HG03060 (cell line): ENCODE results near the gene VPS13D.
"Not testable (repeated sequence)": the region's sequence is repeated elsewhere in the genome, so short reads cannot be mapped to it uniquely, and the experiment has no call there.

ENCODE experiments used
- ATAC-seq: cut with Tn5 transposase; IDR thresholded peaks from one replicate; pipeline ENCODE4 v1.9.1; 2021; ENCODE audit warnings: low read depth, moderate number of reproducible peaks; ENCODE audit not compliant: unreplicated experiment

The VPS13D gene

GRCh38 chr1:12458571-12458970, 228.7 kb downstream of the VPS13D start:
- ATAC-seq, result no peak

GRCh38 chr1:12460121-12460520, 230.3 kb downstream of the VPS13D start:
- no peak for ATAC-seq

GRCh38 chr1:12460911-12461621, 231.2 kb downstream of the VPS13D start:
- ATAC-seq, result no peak

GRCh38 chr1:12461754-12462153, 231.9 kb downstream of the VPS13D start:
- ATAC-seq, result no peak

GRCh38 chr1:12462586-12462985, 232.8 kb downstream of the VPS13D start:
- ATAC-seq, result no peak

- no peak for ATAC-seq
Observed at GRCh38 chr1:12464045-12464461, 234.2 kb downstream of the VPS13D start.

- no peak for ATAC-seq
Observed at GRCh38 chr1:12464598-12465056, 234.8 kb downstream of the VPS13D start.

- ATAC-seq, result no peak
Observed at GRCh38 chr1:12465126-12465525, 235.3 kb downstream of the VPS13D start.

- no peak for ATAC-seq
Observed at GRCh38 chr1:12466816-12467215, 237.0 kb downstream of the VPS13D start.

GRCh38 chr1:12467570-12468286, 237.9 kb downstream of the VPS13D start:
- ATAC-seq, result no peak

- ATAC-seq, result no peak
Observed at GRCh38 chr1:12468323-12468722, 238.5 kb downstream of the VPS13D start.

- no peak for ATAC-seq
Observed at GRCh38 chr1:12469493-12469892, 239.7 kb downstream of the VPS13D start.

- no peak for ATAC-seq
Observed at GRCh38 chr1:12469990-12470389, 240.2 kb downstream of the VPS13D start.

GRCh38 chr1:12470916-12471315, 241.1 kb downstream of the VPS13D start:
- not testable (repeated sequence) for ATAC-seq

- no peak for ATAC-seq
Observed at GRCh38 chr1:12472156-12472797, 242.4 kb downstream of the VPS13D start.

GRCh38 chr1:12472798-12473551, 243.1 kb downstream of the VPS13D start:
- ATAC-seq, result no peak

GRCh38 chr1:12473596-12474362, 243.9 kb downstream of the VPS13D start:
- no peak for ATAC-seq

GRCh38 chr1:12475101-12475500, 245.3 kb downstream of the VPS13D start:
- no peak for ATAC-seq

- no peak for ATAC-seq
Observed at GRCh38 chr1:12475530-12475934, 245.7 kb downstream of the VPS13D start.

- ATAC-seq, result no peak
Observed at GRCh38 chr1:12475947-12476346, 246.1 kb downstream of the VPS13D start.
